ENCODE measurements around the gene NRL. TPM values are rescaled to one million over a fixed set of nuclear protein-coding genes. Genes with fewer than 3 reads are reported as not detected.

Gene NRL
- total RNA-seq, 1 donor from 2014 or later, result 0.48 TPM

- no peaks in the 10 kb centered on the region for H3K9me3 Mint-ChIP-seq (ENCODE audit: unreplicated experiment)
- no peaks in the 10 kb centered on the region for H3K4me1 Mint-ChIP-seq (ENCODE audit: low read depth, unreplicated experiment)
Observed at GRCh38 chr14:24071836-24072430, 42.8 kb downstream of the NRL start.

GRCh38 chr14:24071144-24071697 lies 43.5 kb downstream of the NRL start, which contains the start of gene CPNE6:
CPNE6 (plus strand) TSS chr14:24071562; CDS start chr14:24072937, 1,375 bp downstream.
- TF ChIP-seq, protein P1, sequence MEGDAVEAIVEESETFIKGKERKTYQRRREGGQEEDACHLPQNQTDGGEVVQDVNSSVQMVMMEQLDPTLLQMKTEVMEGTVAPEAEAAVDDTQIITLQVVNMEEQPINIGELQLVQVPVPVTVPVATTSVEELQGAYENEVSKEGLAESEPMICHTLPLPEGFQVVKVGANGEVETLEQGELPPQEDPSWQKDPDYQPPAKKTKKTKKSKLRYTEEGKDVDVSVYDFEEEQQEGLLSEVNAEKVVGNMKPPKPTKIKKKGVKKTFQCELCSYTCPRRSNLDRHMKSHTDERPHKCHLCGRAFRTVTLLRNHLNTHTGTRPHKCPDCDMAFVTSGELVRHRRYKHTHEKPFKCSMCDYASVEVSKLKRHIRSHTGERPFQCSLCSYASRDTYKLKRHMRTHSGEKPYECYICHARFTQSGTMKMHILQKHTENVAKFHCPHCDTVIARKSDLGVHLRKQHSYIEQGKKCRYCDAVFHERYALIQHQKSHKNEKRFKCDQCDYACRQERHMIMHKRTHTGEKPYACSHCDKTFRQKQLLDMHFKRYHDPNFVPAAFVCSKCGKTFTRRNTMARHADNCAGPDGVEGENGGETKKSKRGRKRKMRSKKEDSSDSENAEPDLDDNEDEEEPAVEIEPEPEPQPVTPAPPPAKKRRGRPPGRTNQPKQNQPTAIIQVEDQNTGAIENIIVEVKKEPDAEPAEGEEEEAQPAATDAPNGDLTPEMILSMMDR (IDR thresholded peaks at IDR 0.05; ENCODE audit: insufficient read depth, low read depth, low read length), result no peak
- no peak for TF ChIP-seq EZH2 (IDR thresholded peaks at IDR 0.05; ENCODE audit: insufficient read depth, low read length)

More at GRCh38 chr14:24071836-24072430, 42.8 kb downstream of the NRL start:
- Histone ChIP-seq H3K79me2 (ENCODE audit: insufficient read depth, low read length) (no peaks in the 10 kb centered on the region), H3K36me3 (ENCODE audit: insufficient read depth, low read length) (no peaks in the 10 kb centered on the region), H3K4me1 (ENCODE audit: insufficient read depth, low read length) (no peaks in the 10 kb centered on the region), H2AFZ (ENCODE audit: low read depth, low read length) (no peak overlapping the region), H3K4me3 (ENCODE audit: insufficient read depth, low read depth, low read length) (no peak overlapping the region), H3K9me3 (ENCODE audit: insufficient read depth, low read depth, low read length) (no peaks in the 10 kb centered on the region), H3K27me3 (ENCODE audit: insufficient read depth, low read length) (peaks cover 3% of the 10 kb centered on the region), H3K27ac (ENCODE audit: low read depth, low read length) (no peak overlapping the region), H3K9ac (ENCODE audit: low read length) (no peak overlapping the region), H4K20me1 (ENCODE audit: insufficient read depth, low read length) (no peaks in the 10 kb centered on the region), H3K4me2 (ENCODE audit: low read length) (no peak overlapping the region)
- Mint-ChIP-seq H3K27ac (ENCODE audit: unreplicated experiment) (no peak overlapping the region), H3K4me3 (ENCODE audit: unreplicated experiment) (peak overlapping the region; percentile 34), H3K36me3 (ENCODE audit: low read depth, unreplicated experiment) (peaks cover 2% of the 10 kb centered on the region), H3K27me3 (ENCODE audit: low read depth, unreplicated experiment) (peaks cover 73% of the 10 kb centered on the region)
- TF ChIP-seq, protein P1 (IDR thresholded peaks at IDR 0.05; ENCODE audit: insufficient read depth, low read depth, low read length), result no peak
- FAIRE-seq, result no peak
- no peak for DNase-seq (ENCODE audit: low read depth)

More at GRCh38 chr14:24071144-24071697, 43.5 kb downstream of the NRL start, which contains the start of gene CPNE6:
- Histone ChIP-seq H3K27me3 (ENCODE audit: insufficient read depth, low read length) (peaks cover 3% of the 10 kb centered on the region), H2AFZ (ENCODE audit: low read depth, low read length) (no peak within 1 kb of the TSS), H3K36me3 (ENCODE audit: insufficient read depth, low read length) (no peaks in the 10 kb centered on the region), H3K9me3 (ENCODE audit: insufficient read depth, low read depth, low read length) (no peaks in the 10 kb centered on the region), H3K9ac (ENCODE audit: low read length) (no peak within 1 kb of the TSS), H3K4me2 (ENCODE audit: low read length) (no peak within 1 kb of the TSS), H3K4me3 (ENCODE audit: insufficient read depth, low read depth, low read length) (no peak within 1 kb of the TSS), H3K27ac (ENCODE audit: low read depth, low read length) (no peak within 1 kb of the TSS), H3K79me2 (ENCODE audit: insufficient read depth, low read length) (no peaks in the 10 kb centered on the region), H4K20me1 (ENCODE audit: insufficient read depth, low read length) (no peaks in the 10 kb centered on the region), H3K4me1 (ENCODE audit: insufficient read depth, low read length) (no peaks in the 10 kb centered on the region)
- Mint-ChIP-seq H3K9me3 (ENCODE audit: unreplicated experiment) (no peaks in the 10 kb centered on the region), H3K27ac (ENCODE audit: unreplicated experiment) (no peak within 1 kb of the TSS), H3K36me3 (ENCODE audit: low read depth, unreplicated experiment) (peaks cover 2% of the 10 kb centered on the region), H3K4me3 (ENCODE audit: unreplicated experiment) (peak within 1 kb of the TSS; percentile 34), H3K4me1 (ENCODE audit: low read depth, unreplicated experiment) (no peaks in the 10 kb centered on the region), H3K27me3 (ENCODE audit: low read depth, unreplicated experiment) (peaks cover 75% of the 10 kb centered on the region)
- DNase-seq (ENCODE audit: low read depth) (no peak), FAIRE-seq (no peak)
